NCI-H446 treated with DMSO at 0.1 percent for 48 hours (cell line): Measurements from ENCODE around the gene UCHL5.

ENCODE experiments used
- DNase-seq: peaks from one replicate; lab custom pipeline; 2025; lab: John Stamatoyannopoulos, UW

UCHL5 gene

GRCh38 chr1:193059282-193060114 lies at the start of gene UCHL5, which contains the start of gene RO60:
UCHL5 (minus strand) TSS chr1:193059360; CDS start chr1:193059260, 100 bp downstream.
RO60 (plus strand) TSS chr1:193059612; CDS start chr1:193069055, 9,443 bp downstream.
- DNase-seq = peak; percentile 99

GRCh38 chr1:193108471-193108870 lies 49.3 kb upstream of the UCHL5 start:
- no peak for DNase-seq

- DNase-seq = no peak
Measured at GRCh38 chr1:193105821-193106177, 46.6 kb upstream of the UCHL5 start.

- DNase-seq = peak; percentile 70
Measured at GRCh38 chr1:193104907-193105820, 46.0 kb upstream of the UCHL5 start, which contains the start of gene GLRX2. GLRX2 (minus strand) TSS chr1:193105414; CDS start chr1:193105382, 32 bp downstream.

GRCh38 chr1:193104502-193104906 lies 45.3 kb upstream of the UCHL5 start:
- no peak for DNase-seq

GRCh38 chr1:193103759-193104501 lies 44.8 kb upstream of the UCHL5 start:
- DNase-seq = no peak

- DNase-seq = no peak
Measured at GRCh38 chr1:193102662-193103061, 43.5 kb upstream of the UCHL5 start.

- no peak for DNase-seq
Measured at GRCh38 chr1:193094112-193094511, 35.0 kb upstream of the UCHL5 start.

- no peak for DNase-seq
Measured at GRCh38 chr1:193090865-193091264, 31.7 kb upstream of the UCHL5 start.

- DNase-seq = no peak
Measured at GRCh38 chr1:193087893-193088292, 28.7 kb upstream of the UCHL5 start.

GRCh38 chr1:193086342-193086741 lies 27.2 kb upstream of the UCHL5 start:
- DNase-seq = no peak

- no peak for DNase-seq
Measured at GRCh38 chr1:193085263-193085662, 26.1 kb upstream of the UCHL5 start.

- no peak for DNase-seq
Measured at GRCh38 chr1:193083365-193084088, 24.4 kb upstream of the UCHL5 start.

GRCh38 chr1:193079187-193079586 lies 20.0 kb upstream of the UCHL5 start:
- DNase-seq = no peak

- no peak for DNase-seq
Measured at GRCh38 chr1:193077991-193078390, 18.8 kb upstream of the UCHL5 start.

- DNase-seq = no peak
Measured at GRCh38 chr1:193070942-193071341, 11.8 kb upstream of the UCHL5 start.

- no peak for DNase-seq
Measured at GRCh38 chr1:193070386-193070753, 11.2 kb upstream of the UCHL5 start.

GRCh38 chr1:193069748-193070385 lies 10.7 kb upstream of the UCHL5 start:
- DNase-seq = no peak

- no peak for DNase-seq
Measured at GRCh38 chr1:193068013-193068412, 8.9 kb upstream of the UCHL5 start.

- no peak for DNase-seq
Measured at GRCh38 chr1:193066606-193067005, 7.4 kb upstream of the UCHL5 start.

GRCh38 chr1:193065954-193066353 lies 6.8 kb upstream of the UCHL5 start:
- DNase-seq = no peak
